Neuronal stem cell (in vitro differentiated cells): ENCODE results near the gene ZNF428.

Source experiments
- DNase-seq: peaks from one replicate; pipeline ENCODE4 v3.0.0-alpha.2; 2013; ENCODE audit warnings: low spot score
- H2AFZ ChIP-seq: one replicate; pipeline ENCODE4 v1.6.1; 2013; ENCODE audit warnings: mild to moderate bottlenecking, low read length, inconsistent platforms
- H2AK5ac ChIP-seq: 2 replicates; pipeline ENCODE4 v1.6.1; 2013; ENCODE audit warnings: low read depth, mild to moderate bottlenecking, inconsistent platforms, low read length, moderate library complexity, mixed read lengths
- H2BK120ac ChIP-seq: 2 replicates; pipeline ENCODE4 v1.6.1; 2013; ENCODE audit warnings: low read depth, mild to moderate bottlenecking, inconsistent platforms, low read length, moderate library complexity, mixed read lengths
- H2BK12ac ChIP-seq: one replicate; pipeline ENCODE4 v1.6.1; 2013; ENCODE audit warnings: low read length, inconsistent platforms
- H2BK15ac ChIP-seq: 2 replicates; pipeline ENCODE4 v1.6.1; 2013; ENCODE audit warnings: mild to moderate bottlenecking, low read length, inconsistent platforms, mixed read lengths
- H2BK5ac ChIP-seq: one replicate; pipeline ENCODE4 v1.6.1; 2013; ENCODE audit warnings: inconsistent platforms, mild to moderate bottlenecking, low read length, moderate library complexity
- H3K14ac ChIP-seq: one replicate; pipeline ENCODE4 v1.6.1; 2013; ENCODE audit warnings: low read length, inconsistent platforms
- H3K18ac ChIP-seq: 2 replicates; pipeline ENCODE4 v1.6.1; 2013; ENCODE audit warnings: low read length, inconsistent platforms
- H3K23ac ChIP-seq: 2 replicates; pipeline ENCODE4 v1.6.1; 2013; ENCODE audit warnings: low read depth, mild to moderate bottlenecking, mixed read lengths, low read length, inconsistent platforms; ENCODE audit not compliant: poor library complexity
- H3K27ac ChIP-seq: replicated peaks from 3 replicates; pipeline ENCODE4 v1.5.1; 2013; ENCODE audit warnings: low read length, inconsistent platforms
- H3K27me3 ChIP-seq, 3 experiments: 2 replicates each; pipeline ENCODE4 v1.6.1; 2013; ENCODE audit warnings: low read length in 3 of 3, mild to moderate bottlenecking in 2 of 3, inconsistent platforms in 1 of 3, low read depth in 1 of 3, mixed read lengths in 1 of 3, moderate library complexity in 1 of 3; ENCODE audit not compliant: control insufficient read depth in 3 of 3, insufficient read depth in 3 of 3
- H3K36me3 ChIP-seq, 2 donors: replicated peaks in 1 of 2; 2 replicates each; pipeline ENCODE4 v1.6.1; 2013; ENCODE audit warnings: low read length in 2 of 2; ENCODE audit not compliant: control insufficient read depth in 2 of 2, insufficient read depth in 2 of 2
- H3K4ac ChIP-seq: 2 replicates; pipeline ENCODE4 v1.6.1; 2013; ENCODE audit warnings: inconsistent platforms, mild to moderate bottlenecking, low read length, moderate library complexity
- H3K4me1 ChIP-seq, 2 donors: 1 replicate in 1 of 2; 2 replicates in 1 of 2; pipeline ENCODE4 v1.6.1; 2013; ENCODE audit warnings: low read length in 2 of 2, low read depth in 1 of 2; ENCODE audit not compliant: control insufficient read depth in 2 of 2, insufficient read depth in 1 of 2
- H3K4me2 ChIP-seq: one replicate; pipeline ENCODE4 v1.6.1; 2013; ENCODE audit warnings: mild to moderate bottlenecking, low read length, inconsistent platforms; ENCODE audit not compliant: insufficient read depth, poor library complexity, severe bottlenecking
- H3K4me3 ChIP-seq, 2 donors: 2 replicates each; pipeline ENCODE4 v1.5.1; 2013; ENCODE audit warnings: low read length in 2 of 2, mild to moderate bottlenecking in 2 of 2, inconsistent platforms in 1 of 2, moderate library complexity in 1 of 2
- H3K79me1 ChIP-seq: one replicate; pipeline ENCODE4 v1.6.1; 2013; ENCODE audit warnings: low read depth, mild to moderate bottlenecking, inconsistent platforms, low read length, moderate library complexity
- H3K9ac ChIP-seq: one replicate; pipeline ENCODE4 v1.6.1; 2013; ENCODE audit warnings: mild to moderate bottlenecking, low read depth, low read length, inconsistent platforms; ENCODE audit not compliant: poor library complexity
- H3K9me3 ChIP-seq, 2 donors: replicated peaks in 1 of 2; 2 replicates each; pipeline versions ENCODE3 to v1.6.1; 2013; ENCODE audit warnings: low read length in 2 of 2, mild to moderate bottlenecking in 2 of 2, inconsistent platforms in 1 of 2, low read depth in 1 of 2, mixed read lengths in 1 of 2, moderate library complexity in 1 of 2; ENCODE audit not compliant: control insufficient read depth in 2 of 2, insufficient read depth in 1 of 2
- H4K8ac ChIP-seq: one replicate; pipeline ENCODE4 v1.6.1; 2013; ENCODE audit warnings: low read depth, mild to moderate bottlenecking, inconsistent platforms, low read length, moderate library complexity
- H4K91ac ChIP-seq: one replicate; pipeline ENCODE4 v1.6.1; 2013; ENCODE audit warnings: low read length, low read depth, mild to moderate bottlenecking, inconsistent platforms; ENCODE audit not compliant: poor library complexity
- WGBS, 2 donors: extraction: QIAGEN DNeasy Blood & Tissue Kit; methylation state at CpG; one replicate each; pipeline ENCODE4 v1.1.7; 2013; ENCODE audit warnings: missing lambda C conversion rate in 2 of 2, mixed read lengths in 1 of 2; ENCODE audit not compliant: insufficient read length in 2 of 2, insufficient replicate concordance in 1 of 2; ENCODE audit errors: extremely low coverage in 2 of 2; 5-methylcytosine and 5-hydroxymethylcytosine counted together

The ZNF428 gene

DNA sequence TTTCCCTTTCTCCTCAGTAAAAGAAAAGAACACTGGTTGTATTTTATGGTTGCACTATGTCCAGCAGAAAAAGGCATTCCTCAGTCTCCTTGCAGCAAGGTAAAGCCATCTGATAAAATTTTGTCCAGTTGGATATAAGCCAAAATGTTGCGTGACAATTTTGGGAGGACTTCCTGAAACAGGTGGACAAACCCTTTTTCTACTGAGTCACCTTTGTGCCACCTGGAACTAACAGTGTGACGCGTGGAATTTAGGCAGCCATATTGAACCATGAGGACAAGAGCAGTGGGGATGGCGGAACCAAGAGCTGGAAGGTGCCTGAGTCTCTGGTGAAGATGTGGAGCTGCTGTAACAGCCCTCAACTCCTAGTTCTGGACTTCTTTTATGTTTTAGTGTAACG is 12.1 kb upstream of the ZNF428 start:
- Histone ChIP-seq H3K4me3 (no peak overlapping the region), H3K36me3 (peaks cover 14 to 40% of the 10 kb centered on the region in 2 donors), H2BK12ac (no peak overlapping the region), H3K9me3 (no peaks in the 10 kb centered on the region), H2BK120ac (no peak overlapping the region), H3K4me1 (peaks cover 16 to 23% of the 10 kb centered on the region in 2 donors), H4K91ac (no peak overlapping the region), H3K9ac (no peak overlapping the region), H3K27ac (no peak overlapping the region), H2BK15ac (no peak overlapping the region), H2AK5ac (no peak overlapping the region), H3K18ac (no peak overlapping the region), H2BK5ac (no peak overlapping the region), H2AFZ (no peak overlapping the region), H3K14ac (no peak overlapping the region), H3K27me3 (no peaks in the 10 kb centered on the region), H3K79me1 (no peaks in the 10 kb centered on the region), H3K4ac (no peak overlapping the region), H4K8ac (no peak overlapping the region), H3K4me2 (no peak overlapping the region), H3K23ac (no peak overlapping the region)
- WGBS, 2 donors = no CpG with 5 or more reads among the region's 5 CpGs
- DNase-seq = no peak

- H3K9ac ChIP-seq = no peak overlapping the region
- no peak overlapping the region for H2BK120ac ChIP-seq
- peaks cover 32 to 64% of the 10 kb centered on the region in 2 donors for H3K36me3 ChIP-seq
- H3K4me1 ChIP-seq = no peaks in the 10 kb centered on the region
- no peak overlapping the region for H3K27ac ChIP-seq
- no peak overlapping the region for H3K4ac ChIP-seq
- no peaks in the 10 kb centered on the region for H3K79me1 ChIP-seq
- H3K9me3 ChIP-seq = peaks cover 0 to 2% of the 10 kb centered on the region in 2 donors
- no peak overlapping the region for H3K4me2 ChIP-seq
- no peak overlapping the region for H4K8ac ChIP-seq
- no peak overlapping the region for H4K91ac ChIP-seq
- H3K23ac ChIP-seq = no peak overlapping the region
- no CpG with 5 or more reads among the region's 3 CpGs for WGBS, 2 donors
- no peak overlapping the region for H2BK12ac ChIP-seq
- no peak for DNase-seq
- no peak overlapping the region for H3K18ac ChIP-seq
- no peak overlapping the region for H2BK15ac ChIP-seq
- H3K14ac ChIP-seq = no peak overlapping the region
- H2AK5ac ChIP-seq = no peak overlapping the region
- no peaks in the 10 kb centered on the region for H3K27me3 ChIP-seq
- H2AFZ ChIP-seq = no peak overlapping the region
- no peak overlapping the region for H3K4me3 ChIP-seq
- H2BK5ac ChIP-seq = no peak overlapping the region
Measured at GRCh38 chr19:43628646-43629326, 9.4 kb upstream of the ZNF428 start.

DNA sequence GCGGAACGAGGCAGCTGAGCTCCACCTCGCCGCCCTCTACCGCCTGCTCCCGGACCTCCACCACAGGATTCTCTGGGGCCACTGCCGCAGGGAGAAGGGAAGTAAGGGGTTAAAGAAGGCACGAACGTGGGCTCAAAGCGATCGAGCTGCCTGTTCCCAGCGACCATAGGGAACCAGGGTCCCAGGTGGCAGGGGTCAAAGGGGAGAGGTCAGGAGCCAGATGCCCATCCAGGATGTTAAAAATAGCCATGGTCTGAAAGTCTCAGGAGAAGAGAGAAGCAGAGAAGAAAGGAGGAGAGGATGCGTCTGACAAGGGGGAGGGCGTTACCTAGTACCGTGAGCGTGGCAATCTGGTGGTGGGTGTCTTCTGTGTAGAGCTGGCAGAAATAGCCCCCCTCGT is 7.4 kb upstream of the ZNF428 start:
- Histone ChIP-seq H2BK12ac (no peak overlapping the region), H3K4ac (peak overlapping the region; percentile 92), H2AK5ac (no peak overlapping the region), H4K91ac (no peak overlapping the region), H2BK15ac (no peak overlapping the region), H2BK120ac (no peak overlapping the region), H2AFZ (no peak overlapping the region), H2BK5ac (no peak overlapping the region), H4K8ac (no peak overlapping the region), H3K4me3 (peak overlapping the region in 1 of 2 donors; percentile 27), H3K4me1 (no peaks in the 10 kb centered on the region), H3K18ac (no peak overlapping the region), H3K36me3 (peaks cover 40 to 73% of the 10 kb centered on the region in 2 donors), H3K14ac (no peak overlapping the region), H3K9me3 (peaks cover 0 to 2% of the 10 kb centered on the region in 2 donors), H3K27ac (no peak overlapping the region), H3K4me2 (no peak overlapping the region), H3K9ac (peak overlapping the region; percentile 72), H3K27me3 (no peaks in the 10 kb centered on the region), H3K23ac (no peak overlapping the region), H3K79me1 (no peaks in the 10 kb centered on the region)
- no peak for DNase-seq
- whole genome bisulfite sequencing, 2 donors = no CpG with 5 or more reads among the region's 17 CpGs

GRCh38 chr19:43625918-43626579 is 6.6 kb upstream of the ZNF428 start:
- Histone ChIP-seq H2BK15ac (no peak overlapping the region), H3K27ac (no peak overlapping the region), H3K4me1 (no peaks in the 10 kb centered on the region), H3K36me3 (peaks cover 37 to 72% of the 10 kb centered on the region in 2 donors), H3K79me1 (no peaks in the 10 kb centered on the region), H3K14ac (peak overlapping the region; percentile 76), H2AK5ac (peak overlapping the region; percentile 25), H3K4me2 (no peak overlapping the region), H2BK12ac (peak overlapping the region; percentile 88), H3K9me3 (peaks cover 0 to 2% of the 10 kb centered on the region in 2 donors), H2AFZ (no peak overlapping the region), H4K8ac (no peak overlapping the region), H3K4me3 (no peak overlapping the region), H2BK120ac (no peak overlapping the region), H4K91ac (no peak overlapping the region), H3K18ac (peak overlapping the region; percentile 65), H3K4ac (no peak overlapping the region), H3K9ac (no peak overlapping the region), H3K23ac (peak overlapping the region; percentile 60), H3K27me3 (no peaks in the 10 kb centered on the region), H2BK5ac (no peak overlapping the region)
- WGBS, 2 donors = no CpG with 5 or more reads among the region's 32 CpGs
- DNase-seq = no peak
